Measurements from ENCODE around the gene TLX2. TPM values are rescaled to one million over a fixed set of nuclear protein-coding genes. Genes with fewer than 3 reads are reported as not detected.

Gene TLX2
- total and polyA plus RNA-seq, 7 donors, result 1.0 to 2.5 (median 1.6) TPM; not detected in 2

- H3K36me3 ChIP-seq, result peaks cover 0 to 8% (median 3%) of the 10 kb centered on the region in 4 donors
- TF ChIP-seq EP300 (IDR thresholded peaks at IDR 0.05) (no peak), CTCF (IDR thresholded peaks at IDR 0.05) (no peak), POLR2A (IDR thresholded peaks at IDR 0.05) (no peak), POLR2AphosphoS5 (IDR thresholded peaks at IDR 0.05) (no peak)
- H3K4me1 ChIP-seq, result peaks cover 0 to 50% (median 39%) of the 10 kb centered on the region in 4 donors
- DNase-seq, result no peak
- intact Hi-C loops (cut with DNase I), result no loop called here
- H3K4me3 ChIP-seq, result peak overlapping the region in 2 of 4 donors; percentile 36 to 44
- no peak overlapping the region for H3K27ac ChIP-seq
- WGBS, 2 donors, result 62 to 65% methylated on average over 15 of the region's 15 CpGs
- no peaks in the 10 kb centered on the region for H3K9me3 ChIP-seq
- H3K27me3 ChIP-seq, result peaks cover 49 to 85% (median 55%) of the 10 kb centered on the region in 3 donors
These were observed 14.2 kb upstream of the TLX2 start for GRCh38 chr2:74499940-74500577.

- intact Hi-C loops (cut with DNase I), result no loop called here
- Histone ChIP-seq H3K4me3 (no peak overlapping the region), H3K27ac (no peak overlapping the region), H3K9me3 (no peaks in the 10 kb centered on the region), H3K4me1 (peaks cover 0 to 54% (median 44%) of the 10 kb centered on the region in 4 donors), H3K27me3 (peaks cover 49 to 90% (median 55%) of the 10 kb centered on the region in 3 donors), H3K36me3 (peaks cover 0 to 13% (median 8%) of the 10 kb centered on the region in 4 donors)
- TF ChIP-seq POLR2AphosphoS5 (IDR thresholded peaks at IDR 0.05), result no peak
- no peak for TF ChIP-seq EP300 (IDR thresholded peaks at IDR 0.05)
- TF ChIP-seq POLR2A (IDR thresholded peaks at IDR 0.05), result no peak
- no peak for TF ChIP-seq CTCF (IDR thresholded peaks at IDR 0.05)
- no peak for DNase-seq
These were observed 13.7 kb upstream of the TLX2 start for GRCh38 chr2:74500578-74500946.

GRCh38 chr2:74501335-74502071 is 12.7 kb upstream of the TLX2 start:
- H3K36me3 ChIP-seq, result peaks cover 0 to 20% (median 12%) of the 10 kb centered on the region in 4 donors
- TF ChIP-seq EP300 (IDR thresholded peaks at IDR 0.05) (no peak), CTCF (IDR thresholded peaks at IDR 0.05) (no peak), POLR2A (IDR thresholded peaks at IDR 0.05) (no peak), POLR2AphosphoS5 (IDR thresholded peaks at IDR 0.05) (no peak)
- 79 to 86% methylated on average over 18 of the region's 18 CpGs for WGBS, 2 donors
- no peak overlapping the region for H3K4me3 ChIP-seq
- DNase-seq, result no peak
- no peaks in the 10 kb centered on the region for H3K9me3 ChIP-seq
- H3K27ac ChIP-seq, result no peak overlapping the region
- intact Hi-C loops (cut with DNase I), result no loop called here
- H3K27me3 ChIP-seq, result peaks cover 49 to 99% (median 55%) of the 10 kb centered on the region in 3 donors
- peaks cover 0 to 63% (median 53%) of the 10 kb centered on the region in 4 donors for H3K4me1 ChIP-seq

GRCh38 chr2:74502147-74502719 is 12.0 kb upstream of the TLX2 start:
- Histone ChIP-seq H3K36me3 (peaks cover 0 to 20% (median 12%) of the 10 kb centered on the region in 4 donors), H3K27me3 (peaks cover 49 to 97% (median 54%) of the 10 kb centered on the region in 3 donors), H3K4me1 (peaks cover 0 to 69% (median 58%) of the 10 kb centered on the region in 4 donors), H3K9me3 (no peaks in the 10 kb centered on the region), H3K27ac (peak overlapping the region; percentile 52 to 76 (median 70)), H3K4me3 (peak overlapping the region; percentile 26 to 56 (median 44))
- TF ChIP-seq POLR2AphosphoS5 (IDR thresholded peaks at IDR 0.05) (no peak), CTCF (IDR thresholded peaks at IDR 0.05) (no peak), POLR2A (IDR thresholded peaks at IDR 0.05) (no peak), EP300 (IDR thresholded peaks at IDR 0.05) (no peak)
- no peak for DNase-seq
- intact Hi-C loops (cut with DNase I), result no loop called here
- 11 to 16% methylated on average over 32 of the region's 32 CpGs for WGBS, 2 donors

Data from sigmoid colon (tissue), 7 donors.